Erythroblast (primary cell): ENCODE data around the gene CSRP1.

Experiments
- GATA1 ChIP-seq: IDR thresholded peaks from 2 replicates; pipeline ENCODE4 v1.6.1; 2011; ENCODE audit warnings: low read depth, mild to moderate bottlenecking, control low read depth, low read length, moderate library complexity
- POLR2A ChIP-seq: IDR thresholded peaks from 2 replicates; pipeline ENCODE4 v1.6.1; 2011; ENCODE audit warnings: mild to moderate bottlenecking, low read length

DNA sequence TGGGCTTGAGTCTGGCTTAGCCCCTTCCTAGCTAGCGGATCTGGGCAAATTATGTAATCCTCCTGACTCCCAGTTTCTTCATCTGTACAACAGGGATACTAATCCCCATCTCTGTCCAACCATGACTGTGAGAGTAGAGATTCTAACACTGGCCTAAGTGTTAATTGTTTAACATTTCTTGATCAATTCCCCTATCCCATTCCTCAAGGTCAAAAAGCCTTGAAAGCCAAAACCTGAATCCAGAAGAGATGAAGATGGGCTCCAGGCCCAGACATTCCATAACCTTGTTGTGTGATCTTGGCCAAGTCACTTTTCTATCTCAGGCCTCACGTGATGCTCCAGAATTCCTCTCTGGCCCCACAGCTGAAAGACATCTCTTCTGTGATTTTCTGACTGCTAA, 19.2 kb downstream of the CSRP1 start:
- TF ChIP-seq POLR2A = no peak
- TF ChIP-seq GATA1 = no peak
